NOMO-1 (cell line): ENCODE measurements around the gene CNTD1.
"Not testable (repeated sequence)": the region's sequence is repeated elsewhere in the genome, so short reads cannot be mapped to it uniquely, and the experiment has no call there.

Source experiments
- DNase-seq, 2 experiments: peaks; one replicate each; lab custom pipeline; 2025; ENCODE audit not compliant: unreplicated experiment in 2 of 2; lab: John Stamatoyannopoulos, UW

Gene CNTD1, protein sequence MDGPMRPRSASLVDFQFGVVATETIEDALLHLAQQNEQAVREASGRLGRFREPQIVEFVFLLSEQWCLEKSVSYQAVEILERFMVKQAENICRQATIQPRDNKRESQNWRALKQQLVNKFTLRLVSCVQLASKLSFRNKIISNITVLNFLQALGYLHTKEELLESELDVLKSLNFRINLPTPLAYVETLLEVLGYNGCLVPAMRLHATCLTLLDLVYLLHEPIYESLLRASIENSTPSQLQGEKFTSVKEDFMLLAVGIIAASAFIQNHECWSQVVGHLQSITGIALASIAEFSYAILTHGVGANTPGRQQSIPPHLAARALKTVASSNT

DNA sequence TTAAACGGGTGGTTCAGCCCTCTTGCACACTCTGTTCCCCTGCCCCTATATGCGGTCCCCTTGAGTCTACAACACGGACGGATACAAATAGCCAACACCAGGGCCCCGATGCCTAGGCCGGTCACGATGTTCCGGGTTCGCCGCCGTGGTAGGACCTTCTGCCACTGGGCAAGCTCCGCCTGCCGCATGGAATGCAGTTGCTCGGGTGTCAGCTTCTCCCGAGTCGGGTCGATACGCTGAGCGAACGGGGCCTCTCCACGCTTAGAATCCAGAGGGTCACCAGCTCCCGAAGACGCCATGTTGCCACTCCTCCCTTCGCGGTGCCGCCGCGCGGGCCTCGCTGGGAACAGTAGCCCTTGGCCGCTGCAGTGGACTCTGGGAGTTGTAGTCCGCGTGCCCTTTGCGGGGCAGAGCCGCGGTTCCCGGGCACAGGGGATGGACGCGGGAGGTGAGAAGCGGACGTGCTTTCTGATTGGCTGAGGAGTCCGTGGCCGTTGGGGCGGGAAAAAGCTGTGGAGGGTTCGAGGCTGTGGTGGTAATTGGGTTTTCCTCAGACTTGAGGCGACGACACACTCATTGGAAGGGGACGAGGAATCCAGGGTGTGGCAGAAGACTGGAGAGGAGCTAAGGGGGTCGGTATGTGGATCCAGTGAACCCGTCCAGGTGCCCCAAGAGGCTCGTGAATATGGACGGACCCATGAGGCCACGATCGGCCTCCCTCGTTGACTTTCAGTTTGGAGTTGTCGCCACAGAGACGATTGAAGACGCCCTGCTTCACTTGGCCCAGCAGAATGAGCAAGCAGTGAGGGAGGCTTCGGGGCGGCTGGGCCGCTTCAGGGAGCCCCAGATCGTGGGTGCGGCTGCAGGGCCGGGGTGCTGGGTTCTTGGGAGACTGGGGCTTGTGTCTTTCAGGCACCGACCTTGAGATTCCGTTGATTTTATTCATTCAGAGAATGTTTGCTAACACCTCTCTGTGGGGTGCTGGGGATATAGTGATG, at the start of gene CNTD1, which contains the start of gene COA3:
TSS of gene CNTD1 (plus strand) at position 479 of the 998 bp plus-strand sequence. CDS start at position 686, 207 bp downstream.
TSS of gene COA3 (minus strand) at position 322 of the 998 bp plus-strand sequence. CDS start at position 299, 23 bp downstream.
- DNase-seq, result peak; percentile 78 to 85

DNA sequence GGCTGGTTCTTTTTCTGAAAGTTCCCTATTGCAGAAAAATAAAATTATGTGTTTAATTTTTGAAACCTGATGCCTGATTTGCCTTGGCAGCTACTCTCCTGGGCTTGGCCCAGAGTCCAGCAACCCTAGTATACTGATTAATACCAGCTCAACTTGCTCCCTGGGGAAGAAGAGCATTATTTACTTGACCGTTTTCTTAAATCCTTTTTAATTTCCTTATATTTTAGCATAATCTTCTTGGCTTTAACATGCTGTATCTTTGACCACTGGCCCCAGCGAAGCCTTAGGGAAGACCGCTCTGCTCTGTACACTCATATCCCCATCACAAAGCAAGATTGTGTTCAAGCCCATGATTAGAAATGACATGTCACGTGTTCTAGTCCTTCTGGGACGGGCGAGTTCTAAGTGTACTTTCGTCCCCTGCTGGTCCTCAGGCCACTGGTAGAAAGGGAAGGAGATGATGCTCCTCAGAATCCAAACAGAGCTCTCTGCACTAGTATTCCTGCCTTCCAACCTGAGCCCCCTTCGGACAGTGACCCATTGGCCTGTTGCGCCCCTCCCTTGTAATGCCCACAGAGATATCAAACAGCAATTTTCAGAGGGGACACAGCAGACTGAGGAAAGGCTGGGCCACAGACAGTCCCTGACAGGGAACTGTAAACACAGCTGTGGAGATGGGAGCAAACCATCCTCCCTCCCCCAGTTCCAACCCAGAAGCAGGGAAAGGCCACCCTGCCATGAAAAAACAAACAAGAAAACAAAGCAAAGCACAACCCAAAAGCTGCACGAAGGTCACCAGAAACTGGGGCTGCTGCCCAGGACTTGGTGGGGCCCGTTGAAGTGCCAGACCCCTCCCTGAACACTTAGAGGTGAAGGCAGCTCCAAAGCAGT, 49.5 kb upstream of the CNTD1 start:
- DNase-seq, result no peak

DNA sequence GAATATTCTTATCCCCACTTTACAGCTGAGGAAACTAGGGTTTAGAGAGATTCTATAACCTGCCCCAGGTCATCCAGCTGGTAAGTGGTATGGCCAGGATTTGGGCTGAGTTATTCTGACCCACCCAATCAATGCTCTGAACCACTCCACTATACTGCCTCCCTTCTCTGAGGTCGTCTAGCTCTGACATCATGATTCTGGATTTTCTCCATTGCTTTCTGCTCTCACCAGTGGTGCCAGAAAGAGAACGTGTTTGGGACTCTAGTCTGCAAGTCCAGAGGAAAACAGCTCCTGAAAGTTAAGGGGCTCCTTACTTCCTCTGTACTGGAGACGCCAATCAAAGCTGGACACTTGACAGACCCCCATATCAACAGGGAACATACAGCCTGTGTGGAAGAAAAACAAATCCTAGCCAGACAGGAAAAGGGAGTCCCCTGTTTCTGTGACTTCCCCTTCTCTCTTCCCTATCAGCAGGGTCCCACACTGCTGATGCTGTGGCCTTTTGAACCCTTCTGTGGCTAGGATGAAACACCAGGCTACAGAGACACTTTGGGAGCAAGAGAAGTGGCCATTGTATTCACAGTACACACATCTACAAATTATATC, 47.8 kb upstream of the CNTD1 start:
- peak in 1 of 2 experiments; percentile 17 for DNase-seq

DNA sequence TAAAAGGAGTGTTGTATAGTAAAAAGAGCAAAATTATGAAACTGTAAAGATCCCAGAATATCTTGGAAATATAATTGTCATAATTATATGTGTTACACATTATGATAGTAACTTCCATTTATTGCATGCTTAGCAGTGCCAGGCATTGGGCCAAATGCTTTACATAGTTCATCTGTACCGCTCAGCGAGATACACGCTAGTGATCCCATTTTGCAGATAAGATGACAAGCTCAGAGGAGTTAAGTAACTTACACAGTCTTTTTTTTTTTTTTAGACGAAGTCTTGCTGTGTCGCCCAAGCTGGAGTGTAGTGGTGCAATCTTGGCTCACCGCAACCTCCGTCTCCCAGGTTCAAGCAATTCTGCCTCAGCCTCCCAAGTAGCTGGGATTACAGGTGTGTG, 47.0 kb upstream of the CNTD1 start:
- no peak for DNase-seq

DNA sequence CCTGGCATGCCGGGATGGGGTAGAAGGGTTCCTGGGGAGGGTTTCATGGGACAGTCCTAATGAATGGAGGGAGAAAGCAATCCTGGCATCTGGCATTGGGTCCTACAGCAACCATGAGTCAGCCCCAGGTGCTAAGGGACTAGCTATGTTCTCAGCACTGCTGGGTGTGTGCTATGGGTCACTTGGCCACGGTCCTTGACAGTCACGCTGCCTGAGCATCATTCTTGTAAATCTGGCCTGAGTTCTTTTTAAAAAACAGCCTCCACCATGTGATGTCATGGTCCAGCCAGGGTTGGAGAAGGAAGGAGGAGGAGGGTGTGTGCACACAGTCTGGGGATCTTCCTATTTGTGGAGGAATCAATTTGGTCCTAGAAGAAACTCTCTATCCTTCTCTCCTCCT, 43.9 kb upstream of the CNTD1 start:
- no peak for DNase-seq

DNA sequence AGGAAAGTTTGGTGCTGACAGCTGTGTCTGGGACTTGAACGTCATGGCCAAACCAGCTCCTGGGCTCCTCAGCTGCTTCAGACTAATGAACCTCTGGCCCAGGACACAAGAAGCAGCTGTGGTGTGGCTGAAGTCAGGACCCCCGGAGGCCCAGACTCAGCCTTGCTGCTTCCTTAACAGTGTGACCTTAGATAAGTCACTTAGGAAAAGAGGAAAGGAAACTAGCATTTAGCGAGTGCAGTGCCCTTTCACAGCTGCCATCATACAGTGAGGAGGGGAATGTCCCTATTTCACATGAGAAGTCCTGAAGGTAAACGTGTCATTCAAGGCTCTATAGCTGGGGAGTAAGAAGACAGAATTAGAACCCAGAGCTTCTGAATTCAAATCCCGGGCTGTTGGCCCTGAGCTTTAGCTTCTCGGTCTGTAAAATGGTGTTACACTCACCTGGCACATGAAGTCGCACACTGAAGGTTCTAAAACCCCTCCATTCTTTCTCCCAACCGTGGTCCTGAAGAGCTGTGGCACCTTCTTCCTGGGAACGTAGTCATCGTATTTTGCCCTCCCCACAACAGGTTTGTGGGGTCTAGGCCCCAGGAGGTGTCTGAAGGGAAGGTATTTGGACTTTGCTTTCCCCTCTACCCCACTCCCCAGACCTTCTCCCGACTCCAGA, 38.5 kb upstream of the CNTD1 start:
- peak in 1 of 2 experiments; percentile 55 for DNase-seq

DNA sequence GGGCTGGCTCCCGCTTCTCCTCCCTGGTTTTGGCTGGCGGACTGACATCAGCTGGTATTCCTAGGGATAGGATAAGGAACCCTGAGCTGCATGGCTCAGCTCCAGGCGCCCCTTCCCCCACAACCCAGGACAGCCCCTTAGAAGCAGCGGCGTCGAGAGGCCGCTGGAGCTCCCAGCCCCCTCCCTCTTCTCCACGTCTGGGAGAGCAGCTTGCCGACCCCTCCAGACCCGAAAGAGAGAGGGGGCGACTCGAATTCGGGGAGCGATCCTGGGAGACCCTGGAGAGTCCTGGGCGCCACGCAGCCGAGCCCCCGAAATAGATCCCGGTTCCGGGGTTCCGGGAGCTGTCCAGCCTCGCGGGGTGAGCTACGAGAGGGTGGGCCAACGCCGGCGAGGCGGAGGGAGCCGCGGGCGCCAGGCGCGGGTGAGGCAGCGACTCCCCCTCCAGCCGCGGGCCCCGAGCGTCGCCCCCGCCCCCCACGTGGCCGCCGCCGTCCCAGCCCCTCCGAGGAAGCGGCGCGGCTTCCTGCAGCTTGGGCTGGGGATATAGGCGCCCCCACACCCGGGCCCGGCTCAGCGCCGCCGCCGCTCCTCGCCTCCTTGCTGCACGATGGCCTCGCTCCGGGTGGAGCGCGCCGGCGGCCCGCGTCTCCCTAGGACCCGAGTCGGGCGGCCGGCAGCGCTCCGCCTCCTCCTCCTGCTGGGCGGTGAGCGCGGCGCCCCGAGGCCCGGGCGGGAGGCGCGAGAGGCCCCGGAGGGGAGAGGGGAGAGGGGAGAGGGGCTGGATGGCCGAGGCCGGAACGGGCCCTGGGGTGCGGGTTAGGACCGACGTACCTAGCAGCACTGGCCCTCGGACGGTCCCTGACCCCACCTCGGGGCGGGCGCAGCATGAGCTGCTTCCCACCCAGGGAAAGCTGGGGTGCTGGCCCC, 37.7 kb upstream of the CNTD1 start, which contains the start of gene RAMP2:
TSS of gene RAMP2 (plus strand) at position 576 of the 930 bp plus-strand sequence. CDS start at position 611, 35 bp downstream.
- DNase-seq, result no peak

DNA sequence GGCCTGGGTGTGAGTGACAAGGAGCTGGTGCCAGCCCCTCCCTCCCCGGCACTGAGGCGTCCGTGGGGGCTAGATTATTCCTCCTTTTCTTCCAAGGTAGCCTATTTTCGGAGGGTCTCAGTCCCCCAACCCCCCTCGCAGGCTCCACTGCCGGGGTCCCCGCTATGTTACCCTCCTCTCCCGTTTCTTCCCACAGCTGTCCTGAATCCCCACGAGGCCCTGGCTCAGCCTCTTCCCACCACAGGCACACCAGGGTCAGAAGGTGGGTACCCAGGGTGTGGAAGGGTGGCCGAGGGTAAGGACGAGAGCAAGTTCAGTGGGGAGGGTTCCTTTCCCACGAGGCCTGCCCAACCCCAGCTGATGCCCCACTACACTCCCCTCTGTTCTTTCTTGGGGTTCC, 37.0 kb upstream of the CNTD1 start:
- no peak for DNase-seq

DNA sequence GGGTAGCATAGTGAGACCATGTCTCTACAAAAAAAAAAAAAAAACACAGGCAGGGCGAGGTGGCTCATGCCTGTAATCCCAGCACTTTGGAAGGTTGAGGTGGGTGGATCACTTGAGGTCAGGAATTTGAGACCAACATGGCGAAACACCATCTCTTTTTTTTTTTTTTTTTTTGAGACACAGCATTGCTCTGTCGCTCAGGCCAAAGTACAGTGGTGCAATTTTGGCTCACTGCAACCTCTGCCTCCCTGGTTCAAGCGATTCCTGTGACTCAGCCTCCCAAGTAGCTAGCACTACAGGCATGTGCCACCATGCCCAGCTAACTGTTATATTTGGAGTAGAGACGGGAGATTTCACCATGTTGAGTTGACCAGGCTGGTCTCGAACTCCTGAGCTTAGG, 32.5 kb upstream of the CNTD1 start:
- DNase-seq, result no peak

DNA sequence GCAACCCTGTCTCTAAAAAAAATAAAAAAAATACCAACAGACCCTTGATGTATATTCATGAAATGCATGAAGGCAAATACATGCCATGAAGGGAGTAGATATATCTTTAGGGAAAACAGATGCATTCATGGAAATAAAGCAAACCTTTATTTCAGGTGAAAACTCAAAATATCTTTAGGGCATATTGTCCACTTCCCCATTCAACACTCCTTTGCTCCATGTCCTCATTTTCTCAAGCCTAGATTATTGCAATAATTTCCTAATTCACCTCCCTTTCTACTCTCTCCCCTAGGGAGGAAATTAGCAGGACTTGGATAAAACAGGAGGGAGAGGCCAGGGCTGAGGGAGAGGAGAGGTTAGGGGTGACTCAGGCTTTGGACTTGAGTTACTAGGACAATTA, 31.1 kb upstream of the CNTD1 start:
- DNase-seq, result no peak

DNA sequence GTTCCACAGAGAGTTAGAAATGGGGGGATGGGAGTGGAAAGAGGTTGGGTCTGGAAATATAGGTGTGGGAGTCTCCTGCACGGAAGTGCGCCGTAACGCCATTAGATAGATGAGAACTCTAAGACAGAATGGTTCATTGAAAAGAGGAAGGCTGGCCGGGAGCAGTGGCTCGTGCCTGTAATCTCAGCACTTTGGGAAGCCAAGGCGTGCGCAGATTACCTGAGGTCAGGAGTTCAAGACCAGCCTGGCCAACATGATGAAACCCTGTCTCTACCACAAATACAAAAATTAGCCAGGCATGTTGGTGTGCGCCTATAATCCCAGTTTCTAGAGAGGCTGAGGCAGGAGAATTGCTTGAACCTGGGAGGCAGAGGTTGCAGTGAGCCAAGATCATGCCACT, 30.7 kb upstream of the CNTD1 start:
- DNase-seq, result not testable (repeated sequence)

DNA sequence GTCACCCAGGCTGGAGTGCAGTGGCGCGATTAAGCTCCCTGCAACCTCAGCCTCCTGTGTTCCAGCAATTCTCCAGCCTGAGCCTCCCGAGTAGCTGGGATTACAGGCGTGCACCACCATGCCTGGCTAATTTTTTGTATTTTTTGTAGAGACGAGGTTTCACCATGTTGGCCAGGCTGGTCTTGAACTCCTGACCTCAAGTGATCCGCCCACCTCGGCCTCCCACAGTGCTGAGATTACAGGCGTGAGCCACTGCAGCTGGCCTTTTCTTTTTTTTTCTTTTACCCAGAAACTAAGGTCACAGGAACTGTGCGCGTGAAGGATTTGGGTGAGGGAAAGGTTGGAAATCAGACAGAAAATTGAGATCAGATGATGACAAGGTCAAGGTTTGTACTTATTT, 28.7 kb upstream of the CNTD1 start:
- not testable (repeated sequence) for DNase-seq

DNA sequence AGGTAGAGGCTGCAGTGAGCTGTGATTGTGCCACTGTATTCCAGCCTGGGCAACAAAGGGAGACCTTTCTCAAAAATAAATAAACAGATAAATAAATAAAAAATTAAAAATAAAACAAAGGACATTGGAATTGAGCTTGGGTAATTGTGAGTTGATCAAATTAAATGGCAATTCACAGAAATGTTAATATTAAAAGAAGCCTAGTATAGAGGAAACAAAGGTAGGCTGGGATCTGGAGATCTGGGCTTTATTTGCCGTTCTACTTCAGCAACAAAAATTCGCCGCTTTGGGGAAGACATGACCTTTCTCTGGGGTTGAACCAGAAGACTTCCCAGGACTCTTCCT, 25.7 kb upstream of the CNTD1 start:
- DNase-seq, result no peak

DNA sequence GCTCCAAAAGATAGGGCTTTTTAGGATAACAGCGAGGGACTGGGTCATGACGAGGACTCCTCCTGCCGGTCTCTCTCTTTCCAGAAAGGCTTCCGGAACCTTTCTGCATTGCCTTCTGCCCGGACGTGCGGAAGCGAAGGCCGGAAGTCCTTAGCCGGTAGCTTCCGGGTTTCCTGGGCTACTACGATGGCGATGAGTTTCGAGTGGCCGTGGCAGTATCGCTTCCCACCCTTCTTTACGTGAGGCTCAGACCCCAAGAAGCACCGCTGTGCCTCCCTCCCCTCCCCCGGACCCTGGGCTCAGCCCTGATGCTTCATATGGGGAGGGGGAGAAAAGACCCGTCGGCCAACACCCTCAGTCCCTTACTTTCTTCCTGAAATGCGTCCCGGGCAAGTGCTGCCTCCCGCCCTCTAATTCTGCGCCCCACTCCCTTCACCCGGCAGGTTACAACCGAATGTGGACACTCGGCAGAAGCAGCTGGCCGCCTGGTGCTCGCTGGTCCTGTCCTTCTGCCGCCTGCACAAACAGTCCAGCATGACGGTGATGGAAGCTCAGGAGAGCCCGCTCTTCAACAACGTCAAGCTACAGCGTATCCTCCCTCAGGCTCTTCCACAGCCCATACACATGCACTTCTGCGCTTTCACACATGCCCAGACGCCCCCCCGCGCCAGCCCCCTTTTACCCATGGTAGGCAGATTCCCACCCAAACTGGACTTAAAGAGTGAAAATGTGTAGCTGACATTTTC, 25.2 kb upstream of the CNTD1 start, which contains the start of gene VPS25:
TSS of gene VPS25 (plus strand) at position 160 of the 746 bp plus-strand sequence. CDS start at position 187, 27 bp downstream.
- DNase-seq, result peak; percentile 69 to 72

DNA sequence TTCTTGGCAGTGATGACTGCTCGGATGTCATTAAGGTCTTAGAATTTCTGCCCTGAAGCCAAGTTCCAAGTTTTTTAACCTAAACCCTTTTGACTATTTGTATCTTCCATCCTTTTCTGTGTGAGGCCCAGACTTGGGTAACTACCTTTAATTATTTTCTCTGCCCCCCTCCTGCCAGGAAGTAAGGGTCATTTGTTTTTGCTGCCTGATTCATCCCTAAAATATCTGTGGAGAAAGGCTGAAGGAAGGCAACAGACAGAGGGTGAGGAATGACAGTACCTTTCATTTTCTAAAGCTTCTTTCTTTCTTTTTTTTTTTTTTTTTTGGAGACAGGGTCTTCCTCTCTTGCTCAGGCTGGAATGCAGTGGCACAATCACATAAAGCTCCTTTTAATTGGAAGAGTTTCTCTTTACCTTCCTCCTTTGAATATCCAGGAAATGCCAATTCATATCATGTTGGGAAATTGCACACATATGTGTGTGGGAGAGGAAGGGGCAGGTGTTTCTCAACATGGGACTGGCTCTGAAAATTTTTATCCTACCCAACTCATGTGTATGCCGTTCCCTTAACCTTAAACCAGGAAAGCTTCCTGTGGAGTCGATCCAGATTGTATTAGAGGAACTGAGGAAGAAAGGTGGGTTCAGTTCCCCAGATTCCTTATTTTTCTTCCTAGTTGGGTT, 24.5 kb upstream of the CNTD1 start:
- no peak for DNase-seq

DNA sequence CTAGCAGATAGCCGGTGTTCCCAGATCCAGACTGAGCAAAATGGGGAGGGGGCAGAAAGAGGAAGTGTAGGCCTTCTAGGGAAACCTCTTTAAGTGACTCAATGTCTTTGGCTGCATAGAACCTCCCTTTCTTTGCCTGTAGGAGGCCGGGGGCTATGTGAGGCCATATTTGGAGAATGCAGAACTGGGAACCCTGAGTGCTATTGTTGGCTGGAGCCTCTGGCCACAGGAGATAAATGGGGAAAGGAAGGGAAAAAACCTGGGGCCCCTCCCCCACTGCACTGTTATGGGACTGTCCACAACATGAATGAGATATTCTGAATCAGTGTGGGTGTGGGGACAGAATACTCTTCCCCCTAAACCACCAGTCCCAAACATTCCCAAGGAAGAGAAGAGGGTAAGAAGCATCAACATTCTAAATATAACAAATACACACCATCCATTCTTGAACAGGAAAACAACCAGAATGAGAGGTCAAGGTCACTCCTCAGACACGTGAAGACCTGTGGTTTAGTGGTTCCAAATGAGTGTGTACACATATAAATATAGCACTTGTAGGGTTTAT, 23.0 kb upstream of the CNTD1 start:
- DNase-seq, result peak in 1 of 2 experiments; percentile 20

DNA sequence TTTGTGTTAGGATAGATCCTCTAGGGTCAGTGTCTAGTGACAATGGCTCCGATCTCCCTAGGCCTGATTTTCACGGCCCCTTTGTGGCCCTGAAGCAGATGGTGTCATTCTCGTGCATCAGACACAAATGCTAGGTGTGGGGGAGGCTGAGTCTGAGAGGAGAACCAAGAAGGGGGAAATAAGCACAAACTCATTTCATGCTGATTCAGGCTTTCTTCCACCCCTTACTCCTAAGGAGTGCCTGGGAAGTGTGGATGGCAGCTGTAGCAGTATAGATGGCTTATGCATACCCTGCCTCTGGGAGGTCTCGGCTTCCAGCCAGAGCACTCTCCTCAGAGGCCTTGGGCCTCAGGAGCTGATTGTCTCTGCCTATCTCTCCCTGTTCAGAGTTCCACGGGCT, 20.1 kb upstream of the CNTD1 start:
- DNase-seq, result no peak
